Myocyte (in vitro differentiated cells): ENCODE data around the gene PKNOX1. TPM values are rescaled to one million over a fixed set of nuclear protein-coding genes. Genes with fewer than 3 reads are reported as not detected.
A peak's percentile ranks its signal among the peaks of the same experiment; 100 is the strongest.
"Not testable (repeated sequence)": the region's sequence is repeated elsewhere in the genome, so short reads cannot be mapped to it uniquely, and the experiment has no call there.

Experiments used
- DNase-seq: peaks from one replicate; pipeline ENCODE4 v3.0.0-alpha.2; 2012; ENCODE audit warnings: low read depth
- total RNA-seq: library from RNA; depleted of rRNA; stranded (reverse); fragments of >200 nt; gene quantifications from 2 replicates; pipeline ENCODE4 v1.2.3, GENCODE V29; 2014

Gene PKNOX1
- total RNA-seq, 1 donor from 2014 or later = 16.5 TPM

DNA sequence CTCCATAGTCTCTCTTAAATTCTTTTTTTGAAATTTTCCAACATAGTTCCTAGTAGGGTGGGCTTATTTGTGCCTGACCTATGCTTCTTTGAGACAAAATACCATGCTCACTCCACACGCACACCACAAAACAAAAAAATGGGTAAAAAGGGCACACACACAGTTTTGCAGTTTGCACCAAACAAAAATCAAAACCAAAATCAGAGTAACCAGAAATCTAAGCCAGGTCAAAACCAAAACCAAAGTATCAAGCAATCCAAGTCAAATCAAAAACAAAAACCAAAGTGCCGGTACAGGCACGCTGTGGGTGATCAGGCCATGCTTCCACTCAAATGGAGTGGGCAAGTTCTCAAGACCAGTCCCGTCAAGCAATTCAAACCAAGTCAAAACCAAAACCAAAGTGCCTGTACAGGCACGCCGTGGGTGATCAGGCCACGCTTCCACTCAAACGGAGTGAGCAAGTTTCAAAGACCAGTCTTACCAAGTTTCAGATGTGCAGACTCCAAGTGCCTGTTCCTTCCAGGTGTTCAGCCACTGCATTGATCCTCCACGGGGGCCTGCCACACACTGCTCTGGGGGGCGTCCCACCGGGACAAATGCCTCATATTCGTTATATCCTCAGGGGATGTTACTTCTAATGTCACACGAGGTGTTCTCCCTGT is 25.1 kb upstream of the PKNOX1 start:
- not testable (repeated sequence) for DNase-seq

DNA sequence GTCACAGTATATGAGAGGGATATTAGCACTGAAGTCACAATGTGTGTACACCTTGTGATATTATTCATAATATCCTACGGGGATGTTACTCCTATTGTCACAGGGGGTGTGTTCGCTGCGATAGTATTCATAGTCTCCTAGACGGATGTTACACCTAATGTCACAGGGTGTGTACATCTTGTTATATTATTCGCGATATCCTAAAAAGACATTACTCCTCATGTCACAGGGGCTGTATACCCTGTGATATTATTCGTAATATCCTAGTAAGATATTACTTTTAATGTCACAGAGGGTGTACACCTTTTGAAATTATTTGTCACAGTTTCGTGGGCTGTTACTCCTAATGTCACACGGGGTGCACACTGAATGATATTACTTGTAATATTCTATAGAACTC is 23.2 kb upstream of the PKNOX1 start:
- not testable (repeated sequence) for DNase-seq

DNA sequence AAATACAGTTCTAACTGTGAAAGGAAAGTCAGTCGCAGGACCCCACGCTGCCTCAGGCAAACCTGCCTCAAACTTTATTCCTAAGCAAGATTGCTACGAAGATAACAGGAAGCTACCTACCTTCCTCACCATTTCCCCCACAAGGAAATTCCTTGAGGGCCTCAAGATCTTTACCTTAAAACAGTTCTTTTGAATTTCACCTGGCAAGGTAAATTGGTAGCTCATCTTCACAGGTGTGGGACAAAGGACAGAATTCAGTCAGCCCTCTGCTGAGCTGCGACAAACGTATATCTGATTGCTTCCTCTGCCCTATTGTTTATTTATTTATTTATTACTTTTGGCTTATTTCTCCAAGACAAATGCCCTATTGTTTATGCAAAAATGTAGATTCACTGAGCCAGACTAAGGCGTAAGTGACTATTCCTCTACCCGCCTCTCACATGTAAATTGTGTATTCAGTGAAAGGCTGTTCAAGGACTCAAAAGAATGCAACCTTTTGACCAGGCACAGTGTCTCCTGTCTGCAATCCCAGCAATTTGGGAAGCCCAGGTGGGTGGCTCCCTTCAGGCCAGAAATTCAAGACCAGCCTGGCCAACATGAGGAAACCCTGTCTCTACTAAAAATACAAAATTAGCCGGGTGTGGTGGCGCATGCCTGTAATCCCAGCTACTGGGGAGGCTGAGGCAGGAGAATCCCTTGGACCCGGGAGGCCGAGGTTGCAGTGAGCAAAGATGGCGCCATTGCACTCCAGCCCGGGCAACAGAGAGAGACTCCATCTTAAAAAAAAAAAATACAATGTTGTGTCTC is 17.3 kb upstream of the PKNOX1 start:
- DNase-seq = no peak

DNA sequence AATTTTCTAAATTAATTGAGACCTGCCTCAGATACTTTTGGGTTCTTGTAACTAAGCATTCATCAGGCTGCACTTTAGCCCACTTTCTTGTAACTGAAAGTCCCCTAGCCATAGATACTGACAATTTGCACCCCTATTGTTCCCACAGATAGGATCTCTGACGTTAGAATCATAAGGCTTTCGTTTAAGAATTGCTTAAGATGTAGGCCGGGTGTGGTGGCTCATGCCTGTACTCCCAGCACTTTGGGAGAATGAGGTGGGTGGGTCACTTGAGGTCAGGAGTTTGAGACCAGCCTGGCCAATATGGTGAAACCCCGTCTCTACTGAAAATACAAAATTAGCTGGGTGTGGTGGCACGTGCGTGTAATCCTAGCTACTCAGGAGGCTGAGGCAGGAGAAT is 16.2 kb upstream of the PKNOX1 start:
- DNase-seq = not testable (repeated sequence)

DNA sequence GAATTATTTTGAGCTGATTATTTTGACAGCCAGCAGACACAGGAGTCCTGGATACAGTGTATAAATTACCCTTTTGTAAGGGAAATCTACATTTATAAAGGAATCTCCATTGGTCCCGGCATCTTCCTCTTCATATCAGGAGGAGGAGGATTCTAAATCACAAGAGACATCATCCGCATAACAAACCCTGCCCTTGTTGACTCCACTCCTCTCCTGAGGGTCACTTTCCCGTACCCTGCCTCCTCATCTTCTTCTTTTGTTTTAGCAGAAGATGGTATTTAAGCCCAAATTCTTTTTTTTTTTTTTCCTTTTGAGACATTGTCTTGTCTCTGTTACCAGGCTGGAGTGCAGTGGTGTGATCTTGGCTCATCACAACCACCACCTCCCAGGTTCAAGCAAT is 14.6 kb upstream of the PKNOX1 start:
- no peak for DNase-seq

DNA sequence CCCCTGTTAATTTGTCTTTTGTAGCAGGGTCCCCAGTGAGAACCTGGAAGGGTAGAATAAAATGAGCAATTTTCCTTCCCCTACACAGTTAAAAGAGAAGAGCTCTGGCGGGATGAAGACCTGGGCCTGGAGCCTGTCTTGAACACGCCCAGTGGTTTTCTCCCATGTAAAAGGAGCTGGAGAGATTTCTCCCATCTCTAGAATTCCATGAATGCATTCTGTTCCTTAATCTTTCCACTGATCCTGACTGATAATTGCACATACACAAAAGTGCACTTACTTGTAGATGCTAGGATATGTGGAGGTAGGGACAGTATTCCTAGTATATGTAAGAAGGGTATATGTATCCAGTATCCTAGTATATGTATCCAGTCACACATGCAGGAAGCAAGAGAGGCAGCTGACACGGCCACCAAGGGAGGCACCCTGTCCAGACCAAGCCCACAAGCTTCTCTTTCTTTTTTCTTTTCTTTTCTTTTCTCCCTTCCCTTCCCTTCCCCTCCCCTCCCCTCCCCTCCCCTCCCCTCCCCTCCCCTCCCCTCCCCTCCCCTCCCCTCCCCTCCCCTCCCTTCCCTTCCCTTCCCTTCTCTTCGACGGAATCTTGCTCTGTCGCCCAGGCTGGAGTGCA is 11.9 kb upstream of the PKNOX1 start:
- DNase-seq = no peak

DNA sequence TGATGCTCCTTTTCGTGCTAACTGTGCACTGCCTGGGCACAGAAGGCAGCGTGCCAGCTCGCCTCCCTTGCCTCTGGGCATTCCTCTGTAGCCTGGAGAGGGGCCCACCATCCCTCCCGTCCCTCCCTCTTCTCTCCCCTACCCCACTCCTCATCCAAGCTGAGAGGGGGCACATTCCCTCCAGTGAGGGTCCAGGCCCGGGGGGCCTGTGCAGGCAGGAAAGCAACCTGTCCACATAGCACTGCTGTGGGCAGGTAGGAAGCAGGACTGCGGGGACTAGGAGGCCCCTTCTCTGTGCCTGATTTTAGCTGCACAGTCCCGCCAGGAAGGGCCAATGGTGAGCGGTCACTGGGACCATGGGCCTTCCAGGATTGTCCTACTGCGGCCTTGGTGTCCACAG is 10.3 kb upstream of the PKNOX1 start:
- no peak for DNase-seq

DNA sequence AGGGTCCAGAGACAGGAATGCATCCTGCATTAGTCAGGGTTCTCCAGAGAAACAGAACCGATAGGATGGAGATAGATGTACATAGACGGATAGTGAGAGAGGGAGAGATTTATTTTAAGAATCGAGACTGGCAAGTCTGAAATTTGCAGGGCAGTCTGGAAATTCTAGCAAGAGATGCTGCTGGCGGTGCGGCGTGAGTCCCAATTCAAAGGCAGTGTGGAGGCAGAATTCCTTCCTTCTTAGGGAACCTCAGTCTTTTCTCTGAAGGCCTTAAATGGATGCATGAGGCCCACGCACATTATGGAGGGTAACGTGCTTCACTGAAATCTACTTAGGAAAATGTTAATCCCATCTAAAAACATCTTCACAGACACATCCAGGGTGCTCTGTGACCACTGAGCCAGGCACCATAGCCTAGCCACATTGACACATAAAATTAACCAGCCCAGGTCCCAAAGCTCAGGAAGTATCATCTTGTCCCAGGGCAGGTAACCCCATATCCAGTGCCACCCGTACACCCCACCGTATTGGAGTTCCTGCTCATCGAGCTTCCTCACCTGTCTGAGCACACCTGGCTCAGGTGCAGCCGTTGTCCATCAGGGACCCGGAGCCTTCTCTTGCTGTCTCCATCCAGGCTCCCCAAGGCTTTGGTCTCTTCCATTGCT is 9.7 kb upstream of the PKNOX1 start:
- DNase-seq = no peak

DNA sequence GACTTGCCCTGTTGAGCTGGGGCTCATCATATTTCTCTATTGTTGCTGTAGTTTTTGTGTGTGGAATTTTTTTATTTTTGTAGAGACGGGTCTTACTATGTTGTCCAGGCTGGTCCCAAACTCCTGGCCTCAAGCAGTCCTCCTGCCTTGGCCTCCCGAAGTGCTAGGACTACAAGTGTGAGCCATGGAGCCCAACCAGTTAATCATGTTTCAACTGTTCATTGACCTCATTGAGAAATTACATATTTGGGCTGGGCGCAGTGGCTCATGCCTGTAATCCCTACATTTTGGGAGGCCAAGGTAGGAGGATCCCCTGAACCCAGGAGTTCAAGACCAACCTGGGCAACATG is 9.2 kb upstream of the PKNOX1 start:
- no peak for DNase-seq

DNA sequence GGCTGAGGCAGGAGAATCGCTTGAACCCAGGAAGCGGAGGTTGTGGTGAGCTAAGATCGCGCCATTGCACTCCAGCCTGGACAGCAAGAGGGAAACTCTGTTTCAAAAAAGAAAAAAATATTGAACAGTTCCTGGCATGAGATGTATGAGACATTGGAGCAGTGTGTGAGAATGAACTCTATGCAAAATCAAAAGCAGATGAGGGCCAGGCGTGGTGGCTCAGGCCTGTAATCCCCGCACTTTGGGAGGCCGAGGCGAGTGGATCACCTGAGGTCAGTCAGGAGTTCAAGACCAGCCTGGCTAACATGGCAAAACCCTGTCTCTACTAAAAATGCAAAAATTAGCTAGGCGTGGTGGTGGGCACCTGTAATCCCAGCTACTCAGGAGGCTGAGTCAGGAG is 6.7 kb upstream of the PKNOX1 start:
- DNase-seq = not testable (repeated sequence)

DNA sequence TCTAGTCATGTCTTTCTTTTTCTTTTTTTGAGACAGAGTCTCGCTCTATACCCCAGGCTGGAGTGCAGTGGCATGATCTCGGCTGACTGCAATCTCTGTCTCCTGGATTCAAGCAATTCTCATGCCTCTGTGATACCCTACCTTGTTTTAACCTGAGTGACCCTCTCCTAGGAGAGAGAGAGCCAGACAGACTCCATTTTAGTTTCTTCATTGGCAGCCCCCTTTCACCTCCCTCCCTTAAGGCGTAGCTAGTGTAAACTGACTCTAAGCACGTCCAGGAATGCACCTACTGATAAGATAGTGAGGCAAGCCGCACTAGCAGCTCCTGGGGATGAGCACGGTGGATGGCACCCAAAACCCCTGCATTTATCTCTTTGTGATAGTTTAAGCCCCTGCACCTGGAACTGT is 5.2 kb upstream of the PKNOX1 start:
- no peak for DNase-seq

DNA sequence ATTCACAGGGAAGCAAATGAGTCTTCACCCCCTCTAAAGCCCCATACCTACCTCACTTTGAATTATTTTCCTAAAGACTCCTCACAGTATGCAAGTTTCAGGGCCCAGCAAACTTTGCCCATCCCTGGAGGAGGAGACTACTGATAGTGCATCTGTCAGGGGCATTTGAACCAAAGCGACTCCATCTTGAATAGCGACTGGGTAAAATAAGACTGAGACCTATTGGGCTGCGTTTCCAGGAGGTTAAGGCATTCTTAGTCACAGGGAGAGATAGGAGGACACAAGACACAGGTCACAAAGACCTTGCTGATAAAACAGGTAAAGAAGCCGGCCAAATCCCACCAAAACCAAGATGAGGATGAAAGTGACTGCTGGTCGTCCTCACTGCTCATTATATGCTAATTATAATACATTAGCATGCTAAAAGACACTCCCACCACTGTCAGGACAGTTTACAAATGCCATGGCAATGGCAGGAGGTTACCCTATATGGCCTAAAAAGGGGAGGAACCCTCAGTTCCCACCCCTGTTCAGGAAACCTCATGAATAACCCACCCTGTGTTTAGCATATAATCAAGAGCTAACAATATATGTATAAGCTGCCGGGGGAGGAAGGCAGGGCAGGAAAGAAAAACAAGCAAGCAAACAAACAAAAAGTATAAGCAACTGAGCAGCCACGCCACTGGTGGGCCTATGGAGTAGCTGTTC is 3.3 kb upstream of the PKNOX1 start:
- no peak for DNase-seq

DNA sequence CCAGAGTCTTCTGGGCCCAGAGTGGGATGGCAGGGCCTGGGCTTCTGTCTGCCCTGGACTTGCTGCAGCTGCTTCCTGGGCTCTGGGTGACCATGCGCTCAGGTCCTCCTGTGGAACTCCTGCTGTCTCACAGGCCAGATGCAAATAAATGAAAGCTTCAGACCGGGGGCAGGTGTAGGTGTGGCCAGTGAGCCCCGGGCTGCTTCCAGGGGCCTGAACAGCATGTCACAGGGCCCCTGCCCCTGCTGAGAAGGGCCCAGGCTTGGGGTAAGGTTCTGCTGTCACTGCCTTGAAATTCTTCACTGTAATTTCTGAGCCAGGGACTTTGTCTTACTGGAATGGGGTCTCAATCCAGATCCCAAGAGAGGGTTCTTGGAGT is 2.5 kb upstream of the PKNOX1 start:
- no peak for DNase-seq

DNA sequence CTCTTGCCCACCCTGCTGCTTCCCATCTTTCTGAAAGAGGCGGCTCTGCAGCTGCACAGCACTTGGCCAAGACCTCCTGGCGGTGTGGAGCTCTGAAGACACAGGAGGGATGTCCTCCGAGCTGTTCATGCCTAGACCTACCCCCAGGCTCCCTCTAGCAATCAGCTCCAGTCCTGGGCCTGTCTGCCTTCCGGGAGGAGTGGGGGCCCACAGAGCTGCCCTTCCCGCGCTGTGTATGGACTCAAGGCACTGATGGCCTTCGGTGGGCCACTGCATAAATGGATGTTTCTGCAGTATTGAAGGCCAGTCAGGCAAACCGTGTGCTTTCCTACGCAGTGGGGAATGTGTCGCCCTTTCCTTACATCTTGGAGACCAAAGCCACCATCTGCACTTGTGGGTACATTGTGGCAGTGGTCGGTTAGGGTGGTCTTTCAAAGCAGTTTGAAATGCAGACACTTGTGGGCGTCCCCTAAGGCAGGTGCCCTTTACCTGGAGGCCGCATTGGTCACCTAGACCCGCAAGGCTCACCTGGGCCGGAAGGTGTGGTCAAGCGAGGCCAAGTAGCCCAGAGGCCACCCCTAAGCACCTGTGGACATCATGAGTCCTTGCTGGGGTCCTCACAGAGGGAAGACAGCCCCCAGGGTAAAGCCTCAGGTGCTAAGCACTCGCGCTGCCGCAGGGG is 912 bp upstream of the PKNOX1 start:
- DNase-seq = no peak

DNA sequence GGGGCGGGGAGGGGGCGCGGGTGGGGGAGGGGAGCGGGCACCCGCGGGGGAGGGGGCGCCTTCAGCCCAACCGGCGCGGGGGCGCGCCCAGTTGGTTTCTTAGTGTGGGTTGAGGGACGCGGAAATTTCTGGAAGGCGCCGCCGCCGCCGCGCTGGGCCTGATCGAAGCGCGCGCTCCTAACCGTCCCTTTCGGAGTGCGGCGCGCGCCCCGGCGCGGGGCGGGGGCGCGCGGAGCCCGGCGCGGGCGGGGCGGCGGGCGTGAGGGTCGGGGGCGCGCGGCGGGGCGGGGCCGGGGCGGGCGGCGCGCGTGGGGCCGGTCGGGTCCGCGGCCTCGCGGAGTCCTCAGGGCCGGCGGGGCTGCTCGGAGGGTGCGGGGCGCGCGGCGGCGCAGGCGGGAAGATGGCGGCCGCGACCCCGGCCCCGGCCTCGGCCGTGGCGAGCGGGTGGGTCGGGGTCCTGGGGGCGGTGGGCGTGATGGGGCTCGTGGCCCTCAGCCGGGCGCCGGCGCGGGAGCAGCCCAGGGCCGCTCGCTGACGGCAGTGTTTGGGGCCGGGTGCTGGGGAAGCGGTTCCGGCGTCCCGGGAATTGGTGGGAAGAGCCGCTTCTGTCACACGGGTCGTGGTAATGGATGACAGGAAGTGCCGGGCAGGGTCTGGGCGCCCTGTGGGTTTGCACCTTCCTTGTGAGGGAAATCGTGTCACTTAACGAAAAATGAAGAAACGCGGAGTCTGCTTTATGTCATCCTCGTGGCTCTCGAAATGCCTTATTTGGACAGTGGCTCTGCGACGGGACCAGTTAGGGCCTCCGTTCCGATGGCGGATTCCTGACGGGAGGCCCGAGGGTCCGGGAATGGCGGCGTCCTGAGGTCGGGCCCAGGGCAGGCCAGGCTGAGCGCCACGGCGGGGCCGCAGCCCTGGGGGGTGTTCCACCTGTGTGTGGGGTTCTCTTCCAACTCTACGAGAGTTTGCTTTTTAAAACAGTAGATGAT is 764 bp downstream of the PKNOX1 start:
- peak; percentile 79 for DNase-seq

DNA sequence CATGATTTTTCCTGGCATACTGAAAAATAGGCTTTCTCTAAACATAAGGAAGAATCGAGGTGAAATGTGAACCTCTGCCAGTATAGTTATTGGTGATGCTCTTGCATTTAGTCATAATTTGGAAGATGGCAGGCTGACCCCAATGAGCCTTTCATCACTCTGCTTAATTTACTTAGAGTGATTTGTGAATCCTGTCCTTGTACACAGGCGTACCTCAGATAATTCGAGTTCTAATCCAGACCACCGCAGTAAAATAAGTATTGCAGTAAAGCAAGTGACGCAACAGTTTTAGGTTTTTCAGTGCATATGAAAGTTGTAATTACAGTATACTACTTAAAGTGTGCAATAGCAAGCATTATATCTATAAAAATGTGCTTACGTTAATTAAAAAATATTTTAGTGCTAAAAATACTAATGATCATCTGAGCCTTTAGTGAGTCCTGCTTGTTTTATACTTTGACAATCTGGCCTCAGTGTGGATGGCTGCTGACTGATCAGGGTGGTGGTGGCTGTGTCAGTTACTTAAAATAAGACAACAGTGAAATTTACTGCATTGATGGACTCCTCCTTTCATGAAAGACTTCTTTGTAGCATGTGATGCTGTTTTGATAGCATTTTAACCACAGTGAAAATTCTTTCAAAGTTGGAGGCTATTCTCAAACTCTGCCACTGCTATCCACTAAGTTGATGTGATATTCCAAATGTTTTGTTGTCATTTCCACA is 1.7 kb downstream of the PKNOX1 start:
- DNase-seq = peak; percentile 70

DNA sequence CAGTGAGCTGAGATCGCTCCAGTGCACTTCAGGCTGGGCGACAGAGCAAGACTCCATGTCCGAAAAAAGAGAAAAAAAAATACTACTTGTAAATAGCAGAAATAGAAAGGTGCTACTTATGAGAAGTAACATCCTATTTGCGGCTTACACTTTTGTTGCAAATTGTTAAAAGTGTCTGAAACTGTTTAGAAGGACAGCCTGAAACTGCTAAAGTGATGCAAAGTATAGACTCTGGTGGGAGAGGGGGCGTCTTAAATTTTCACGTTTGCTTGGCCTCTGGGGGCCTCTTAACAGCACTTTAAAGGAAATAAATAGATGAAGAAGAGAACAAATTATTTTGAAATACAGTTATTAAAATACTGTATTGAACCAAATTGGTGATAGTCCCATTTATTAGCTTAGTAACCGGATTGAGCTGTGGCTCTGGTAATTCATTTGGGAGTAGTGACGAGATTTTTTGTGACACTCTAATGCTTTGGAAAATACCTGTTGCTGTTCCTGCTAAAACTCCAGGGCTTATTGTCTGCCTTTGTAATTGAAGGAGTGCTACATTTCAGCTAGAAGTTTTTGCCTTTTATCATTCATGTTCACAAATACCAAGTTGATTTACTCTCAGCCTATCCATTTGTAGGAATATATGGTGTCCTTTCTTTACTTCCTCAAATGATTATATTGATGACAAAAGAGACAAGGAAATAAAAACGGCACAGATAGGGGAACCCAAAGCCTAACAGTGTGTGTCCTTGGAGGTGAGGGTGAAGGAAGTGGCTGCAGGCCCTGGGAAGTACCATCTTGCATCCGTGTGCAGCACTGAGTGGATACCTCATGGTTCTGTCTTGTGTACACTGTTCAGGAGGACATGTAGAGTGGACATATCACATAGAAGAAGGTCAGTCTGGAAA is 6.2 kb downstream of the PKNOX1 start:
- DNase-seq = no peak

DNA sequence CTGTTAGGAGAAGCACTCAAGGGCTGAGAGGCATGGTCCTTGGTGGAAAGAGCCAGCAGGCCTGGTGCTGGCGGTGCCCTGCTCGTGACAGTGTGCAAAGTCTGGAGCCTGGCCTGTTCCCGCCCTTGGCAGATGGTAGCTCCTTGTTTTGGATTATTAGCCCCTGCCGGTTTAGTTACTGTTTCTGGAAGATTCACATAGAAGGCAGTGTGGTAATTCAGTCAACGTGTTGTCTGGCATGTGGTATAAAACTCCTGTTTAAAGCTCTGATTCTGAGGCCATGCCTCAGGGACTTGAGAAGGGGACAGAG is 6.8 kb downstream of the PKNOX1 start:
- no peak for DNase-seq
